IMR-90 (cell line): Measurements from ENCODE around the gene ZNF665. TPM values are rescaled to one million over a fixed set of nuclear protein-coding genes. Genes with fewer than 3 reads are reported as not detected.

ENCODE experiments used
- ATAC-seq: fragments of 200-7000 bp; cut with Tn5 transposase; 2 replicates; pipeline ENCODE4 v1.9.1; 2020; ENCODE audit warnings: low read depth, mild to moderate bottlenecking, moderate library complexity
- BruUV-seq: library from RNA; stranded (reverse); fragments of 400-500 nt; replicated peaks from 2 replicates; lab custom pipeline; 2021; lab: Mats Ljungman, UMichigan
- CTCF ChIA-PET: fragments of 300-600 bp; formaldehyde crosslinking; extraction: SDS; loops from one replicate; lab custom pipeline; 2021; ENCODE audit warnings: antibody characterized with exemption; lab: Yijun Ruan, JAX
- POLR2A ChIA-PET: fragments of 300-600 bp; sonication (Branson Sonifier 250); formaldehyde crosslinking; loops from one replicate; lab custom pipeline; 2022; ENCODE audit warnings: antibody characterized with exemption; ENCODE audit not compliant: unreplicated experiment; lab: Charles Lee
- DNase-seq: peaks from one replicate; pipeline ENCODE4 v3.0.0; 2013
- H2AFZ ChIP-seq: replicated peaks from 2 replicates; pipeline ENCODE3; 2013; ENCODE audit warnings: low read length, mild to moderate bottlenecking; ENCODE audit not compliant: poor library complexity
- H2AK5ac ChIP-seq: 2 replicates; pipeline ENCODE4 v1.6.1; 2013; ENCODE audit warnings: low read depth, low read length, inconsistent platforms
- H2AK9ac ChIP-seq: replicated peaks from 2 replicates; pipeline ENCODE3; 2013; ENCODE audit warnings: mild to moderate bottlenecking, low read depth, low read length, moderate library complexity; ENCODE audit not compliant: poor library complexity
- H2BK120ac ChIP-seq: 2 replicates; pipeline ENCODE4 v1.6.1; 2013; ENCODE audit warnings: low read depth, low read length, inconsistent platforms
- H2BK15ac ChIP-seq: 3 replicates; pipeline ENCODE4 v1.6.1; 2013; ENCODE audit warnings: low read depth, low read length, inconsistent platforms
- H2BK20ac ChIP-seq: 2 replicates; pipeline ENCODE4 v1.6.1; 2013; ENCODE audit warnings: low read depth, mild to moderate bottlenecking, inconsistent platforms, low read length, moderate library complexity
- H2BK5ac ChIP-seq: 2 replicates; pipeline ENCODE4 v1.6.1; 2013; ENCODE audit warnings: mild to moderate bottlenecking, low read depth, low read length, inconsistent platforms; ENCODE audit not compliant: poor library complexity, severe bottlenecking
- H3K14ac ChIP-seq: replicated peaks from 2 replicates; pipeline ENCODE4 v1.6.1; 2013; ENCODE audit warnings: low read depth, low read length, inconsistent platforms
- H3K18ac ChIP-seq: 2 replicates; pipeline ENCODE4 v1.6.1; 2013; ENCODE audit warnings: low read depth, low read length, control low read depth
- H3K23ac ChIP-seq: 2 replicates; pipeline ENCODE4 v1.6.1; 2013; ENCODE audit warnings: low read depth, low read length, inconsistent platforms
- H3K27ac ChIP-seq: 2 replicates; pipeline ENCODE4 v1.5.1; 2013; ENCODE audit warnings: mild to moderate bottlenecking, control low read depth, low read length; ENCODE audit not compliant: insufficient read depth
- H3K27me3 ChIP-seq: 2 replicates; pipeline ENCODE4 v1.6.1; 2013; ENCODE audit warnings: low read length; ENCODE audit not compliant: control insufficient read depth, insufficient read depth
- H3K36me3 ChIP-seq: 2 replicates; pipeline ENCODE4 v1.6.1; 2013; ENCODE audit warnings: low read length, mixed read lengths; ENCODE audit not compliant: control insufficient read depth, insufficient read depth
- H3K4ac ChIP-seq: 2 replicates; pipeline ENCODE4 v1.6.1; 2013; ENCODE audit warnings: low read depth, low read length, inconsistent platforms
- H3K4me1 ChIP-seq: 2 replicates; pipeline ENCODE4 v1.6.1; 2013; ENCODE audit warnings: low read length, mixed read lengths; ENCODE audit not compliant: control insufficient read depth, insufficient read depth
- H3K4me2 ChIP-seq: 2 replicates; pipeline ENCODE4 v1.6.1; 2013; ENCODE audit warnings: low read depth, mild to moderate bottlenecking, control low read depth, low read length, moderate library complexity
- H3K4me3 ChIP-seq: 2 replicates; pipeline ENCODE4 v1.5.1; 2013; ENCODE audit warnings: low read depth, mild to moderate bottlenecking, control low read depth, low read length, moderate library complexity; ENCODE audit not compliant: insufficient read depth
- H3K56ac ChIP-seq: 2 replicates; pipeline ENCODE4 v1.6.1; 2013; ENCODE audit warnings: low read length, inconsistent platforms; ENCODE audit not compliant: insufficient read depth; ENCODE audit errors: extremely low read depth
- H3K79me1 ChIP-seq, 2 experiments: 2 replicates each; pipeline ENCODE4 v1.6.1; 2013; ENCODE audit warnings: low read length in 2 of 2, inconsistent platforms in 1 of 2, low read depth in 1 of 2
- H3K9ac ChIP-seq: 2 replicates; pipeline ENCODE4 v1.6.1; 2013; ENCODE audit warnings: low read depth, low read length, control low read depth
- H3K9me1 ChIP-seq: 2 replicates; pipeline ENCODE4 v1.6.1; 2013; ENCODE audit warnings: low read length, inconsistent platforms; ENCODE audit not compliant: insufficient read depth
- H3K9me3 ChIP-seq: 2 replicates; pipeline ENCODE4 v1.6.1; 2013; ENCODE audit warnings: low read length; ENCODE audit not compliant: control insufficient read depth, insufficient read depth
- H4K20me1 ChIP-seq: 2 replicates; pipeline ENCODE4 v1.6.1; 2013; ENCODE audit warnings: low read length, inconsistent platforms; ENCODE audit not compliant: insufficient read depth
- H4K5ac ChIP-seq: 2 replicates; pipeline ENCODE4 v1.6.1; 2013; ENCODE audit warnings: mild to moderate bottlenecking, low read depth, low read length, control low read depth
- H4K8ac ChIP-seq, 2 experiments: 2 replicates each; pipeline ENCODE4 v1.6.1; 2013; ENCODE audit warnings: low read depth in 2 of 2, low read length in 2 of 2, control low read depth in 1 of 2, inconsistent platforms in 1 of 2
- H4K91ac ChIP-seq: 2 replicates; pipeline ENCODE4 v1.6.1; 2013; ENCODE audit warnings: low read depth, low read length, inconsistent platforms; ENCODE audit not compliant: insufficient read depth
- CEBPB ChIP-seq: IDR thresholded peaks from 2 replicates; pipeline ENCODE4 v1.6.1; 2012; ENCODE audit warnings: low read depth, low read length, improper control_type of control experiment
- NFE2L2 ChIP-seq: fragments of 150-350 bp; IDR thresholded peaks from 2 replicates; pipeline ENCODE4 v1.6.1; 2016; ENCODE audit warnings: low read depth, mild to moderate bottlenecking, low read length
- WGBS, 2 experiments: methylation state at CpG; one replicate each; pipeline versions ENCODE4 v1.1.5 to v1.1.7; 2013; ENCODE audit warnings: missing lambda C conversion rate in 2 of 2; ENCODE audit not compliant: insufficient read length in 1 of 2; ENCODE audit errors: extremely low coverage in 2 of 2; 5-methylcytosine and 5-hydroxymethylcytosine counted together
- dilution Hi-C: fragments of 300-500 bp; cut with HindIII; formaldehyde crosslinking; loops from one replicate; pipeline ENCODE4 v1.14.3; 2018; ENCODE audit warnings: low sequenced_read_pairs; ENCODE audit not compliant: unreplicated experiment
- in situ Hi-C: fragments of 300-500 bp; cut with MboI; formaldehyde crosslinking; loops from 3 replicates; pipeline ENCODE4 v1.14.3; 2019; ENCODE audit warnings: low sequenced_read_pairs, inconsistent platforms, mixed read lengths
- intact Hi-C: fragments of 100-400 bp; cut with micrococcal nuclease; formaldehyde crosslinking; loops from 2 replicates; pipeline ENCODE4 v1.10.0; 2022
- polyA plus RNA-seq, 3 experiments: library from polyadenylated mRNA; depleted of rRNA; stranded (reverse); fragments of >200 nt; gene quantifications; 2 replicates each; pipeline ENCODE4 v1.2.3, GENCODE V29; 2012; ENCODE audit warnings: low replicate concordance in 1 of 3
- total RNA-seq: library from RNA; depleted of rRNA; stranded (reverse); fragments of >200 nt; gene quantifications from 2 replicates; pipeline ENCODE4 v1.2.3, GENCODE V29; 2012

ZNF665 gene
- total and polyA plus RNA-seq, 2 of the 4 experiments (the other 2 are of a cell fraction): 2.0 to 3.0 TPM

- ChIA-PET POLR2A (no interaction called here), CTCF (no interaction called here)
- Histone ChIP-seq H2AK5ac (no peak overlapping the region), H3K9me3 (peaks cover 20% of the 10 kb centered on the region), H3K79me1 (peaks cover 3 to 9% of the 10 kb centered on the region in 2 experiments; a peak in 2 of 4 replicates), H3K23ac (no peak overlapping the region), H3K4me3 (no peak overlapping the region), H3K14ac (no peak overlapping the region), H3K9ac (no peak overlapping the region), H4K20me1 (no peaks in the 10 kb centered on the region), H3K18ac (no peak overlapping the region), H4K5ac (no peak overlapping the region), H3K27me3 (no peaks in the 10 kb centered on the region), H3K36me3 (peaks cover 5% of the 10 kb centered on the region), H2AK9ac (no peak overlapping the region), H3K56ac (no peak overlapping the region), H2BK120ac (no peak overlapping the region), H3K4ac (no peak overlapping the region), H3K4me2 (no peak overlapping the region), H2AFZ (no peak overlapping the region), H2BK20ac (no peak overlapping the region), H4K8ac (no peak overlapping the region), H2BK15ac (no peak overlapping the region), H3K9me1 (no peaks in the 10 kb centered on the region), H3K27ac (no peak overlapping the region), H4K91ac (no peak overlapping the region), H2BK5ac (no peak overlapping the region), H3K4me1 (peaks cover 3% of the 10 kb centered on the region; the same call in 1 of the 2 replicates)
- dilution Hi-C loops (no loop called here), in situ Hi-C loops (no loop called here), intact Hi-C loops (no loop called here)
- WGBS, 2 experiments: no CpG with 5 or more reads among the region's 3 CpGs
- no peak for DNase-seq
- no peak for ATAC-seq
- TF ChIP-seq NFE2L2: no peak
- TF ChIP-seq CEBPB: 0 out of 2 replicates have a peak, but pooled peaks have one; percentile 12
- BruUV-seq: no TSS peak
Measured at GRCh38 chr19:53136432-53136831, 56.7 kb downstream of the ZNF665 start.
